SU-DHL-6 (cell line): ENCODE measurements around the gene TEAD1.

Source experiments
- H2AFZ ChIP-seq: fragments of 200-600 bp; sonication (generic); 2 replicates; pipeline ENCODE4 v1.6.1; 2014; ENCODE audit warnings: low read depth, mild to moderate bottlenecking, moderate library complexity, mixed read lengths, antibody characterized with exemption, low read length; ENCODE audit not compliant: severe bottlenecking
- H3F3A ChIP-seq: fragments of 200-600 bp; shearing (Covaris generic); 2 replicates; pipeline ENCODE4 v1.6.0; 2016; ENCODE audit warnings: antibody characterized with exemption, mild to moderate bottlenecking; ENCODE audit not compliant: insufficient read depth
- H3K27ac ChIP-seq: fragments of 200-600 bp; sonication (generic); 2 replicates; pipeline ENCODE4 v1.5.1; 2016; ENCODE audit warnings: low read depth, mild to moderate bottlenecking, low read length, moderate library complexity, mixed read lengths
- H3K27me3 ChIP-seq: fragments of 200-600 bp; sonication (generic), shearing (Covaris generic); 2 replicates; pipeline ENCODE4 v1.6.0; 2014; ENCODE audit warnings: mild to moderate bottlenecking, low read length
- H3K36me3 ChIP-seq: fragments of 200-600 bp; sonication (generic); 2 replicates; pipeline ENCODE4 v1.6.1; 2014; ENCODE audit warnings: mild to moderate bottlenecking, low read length, mixed read lengths
- H3K4me2 ChIP-seq: fragments of 300-600, 200-600 bp; shearing (Covaris generic), sonication (generic); 2 replicates; pipeline ENCODE4 v1.6.0; 2014; ENCODE audit warnings: low read length, low read depth, mild to moderate bottlenecking; ENCODE audit not compliant: poor library complexity, severe bottlenecking
- H3K4me3 ChIP-seq: fragments of 200-600 bp; sonication (generic); 2 replicates; pipeline ENCODE4 v1.5.1; 2014; ENCODE audit warnings: antibody characterized with exemption, low read length, mild to moderate bottlenecking, mixed read lengths; ENCODE audit not compliant: insufficient read depth, poor library complexity, severe bottlenecking
- H3K79me2 ChIP-seq: fragments of 200-600 bp; sonication (generic); 2 replicates; pipeline ENCODE4 v1.6.1; 2014; ENCODE audit warnings: mild to moderate bottlenecking, low read length, moderate library complexity; ENCODE audit not compliant: insufficient read depth
- H3K9ac ChIP-seq: fragments of 200-600 bp; sonication (generic); 2 replicates; pipeline ENCODE4 v1.7.0; 2014; ENCODE audit warnings: mild to moderate bottlenecking, low read length
- H3K9me2 ChIP-seq: fragments of 200-600 bp; sonication (generic); replicated peaks from 2 replicates; pipeline ENCODE4 v1.6.1; 2014; ENCODE audit warnings: low read length; ENCODE audit not compliant: insufficient read depth
- H3K9me3 ChIP-seq: fragments of 200-600 bp; sonication (generic); 2 replicates; pipeline ENCODE4 v1.6.1; 2014; ENCODE audit warnings: low read length, mixed read lengths; ENCODE audit not compliant: insufficient read depth
- H4K20me1 ChIP-seq: fragments of 200-600 bp; sonication (generic); 2 replicates; pipeline ENCODE4 v1.6.1; 2014; ENCODE audit warnings: low read depth, mild to moderate bottlenecking, antibody characterized with exemption, low read length, moderate library complexity, mixed read lengths
- EZH2phosphoT487 ChIP-seq: fragments of 200-600 bp; sonication (generic), shearing (Covaris generic); conservative IDR thresholded peaks from 2 replicates; pipeline ENCODE4 v1.6.1; 2018; ENCODE audit warnings: mild to moderate bottlenecking, antibody characterized with exemption, low read length, moderate library complexity, mixed read lengths
- TF ChIP-seq, protein P1 (sequence below): fragments of 200-600 bp; sonication (generic); IDR thresholded peaks from one replicate; pipeline ENCODE4 v1.5.1; 2017; ENCODE audit warnings: antibody characterized with exemption, mild to moderate bottlenecking, low read length, moderate library complexity; ENCODE audit not compliant: insufficient read depth, poor library complexity, severe bottlenecking

Gene TEAD1

DNA sequence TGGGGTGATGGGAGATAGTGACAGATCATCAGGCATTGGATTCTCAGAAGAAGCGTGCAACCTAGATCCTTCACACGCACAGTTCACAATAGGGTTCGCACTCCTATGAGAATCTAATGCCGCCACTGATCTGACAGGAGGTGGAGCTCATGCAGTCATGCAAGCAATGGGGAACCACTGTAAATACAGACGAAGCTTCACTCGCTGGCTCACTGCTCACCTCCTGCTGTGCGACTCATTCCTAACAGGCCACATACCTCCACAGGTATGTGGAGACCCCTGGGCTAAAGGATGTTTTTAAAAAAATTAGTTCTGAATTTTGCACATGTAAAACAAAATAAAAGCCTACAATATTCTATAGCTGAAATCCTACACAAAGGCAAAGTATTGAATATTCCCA lies 20.5 kb upstream of the TEAD1 start:
- H3K9ac ChIP-seq = no peak overlapping the region
- no peak overlapping the region for H3K4me3 ChIP-seq
- H3F3A ChIP-seq = no peaks in the 10 kb centered on the region
- TF ChIP-seq EZH2phosphoT487 = no peak
- TF ChIP-seq, protein P1, sequence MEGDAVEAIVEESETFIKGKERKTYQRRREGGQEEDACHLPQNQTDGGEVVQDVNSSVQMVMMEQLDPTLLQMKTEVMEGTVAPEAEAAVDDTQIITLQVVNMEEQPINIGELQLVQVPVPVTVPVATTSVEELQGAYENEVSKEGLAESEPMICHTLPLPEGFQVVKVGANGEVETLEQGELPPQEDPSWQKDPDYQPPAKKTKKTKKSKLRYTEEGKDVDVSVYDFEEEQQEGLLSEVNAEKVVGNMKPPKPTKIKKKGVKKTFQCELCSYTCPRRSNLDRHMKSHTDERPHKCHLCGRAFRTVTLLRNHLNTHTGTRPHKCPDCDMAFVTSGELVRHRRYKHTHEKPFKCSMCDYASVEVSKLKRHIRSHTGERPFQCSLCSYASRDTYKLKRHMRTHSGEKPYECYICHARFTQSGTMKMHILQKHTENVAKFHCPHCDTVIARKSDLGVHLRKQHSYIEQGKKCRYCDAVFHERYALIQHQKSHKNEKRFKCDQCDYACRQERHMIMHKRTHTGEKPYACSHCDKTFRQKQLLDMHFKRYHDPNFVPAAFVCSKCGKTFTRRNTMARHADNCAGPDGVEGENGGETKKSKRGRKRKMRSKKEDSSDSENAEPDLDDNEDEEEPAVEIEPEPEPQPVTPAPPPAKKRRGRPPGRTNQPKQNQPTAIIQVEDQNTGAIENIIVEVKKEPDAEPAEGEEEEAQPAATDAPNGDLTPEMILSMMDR = no peak
- no peaks in the 10 kb centered on the region for H3K27me3 ChIP-seq
- no peaks in the 10 kb centered on the region for H3K9me2 ChIP-seq
- H3K27ac ChIP-seq = no peak overlapping the region
- H3K9me3 ChIP-seq = no peaks in the 10 kb centered on the region
- no peak overlapping the region for H2AFZ ChIP-seq
- no peaks in the 10 kb centered on the region for H3K79me2 ChIP-seq
- no peak overlapping the region for H3K4me2 ChIP-seq
- H3K36me3 ChIP-seq = no peaks in the 10 kb centered on the region
- H4K20me1 ChIP-seq = no peaks in the 10 kb centered on the region

DNA sequence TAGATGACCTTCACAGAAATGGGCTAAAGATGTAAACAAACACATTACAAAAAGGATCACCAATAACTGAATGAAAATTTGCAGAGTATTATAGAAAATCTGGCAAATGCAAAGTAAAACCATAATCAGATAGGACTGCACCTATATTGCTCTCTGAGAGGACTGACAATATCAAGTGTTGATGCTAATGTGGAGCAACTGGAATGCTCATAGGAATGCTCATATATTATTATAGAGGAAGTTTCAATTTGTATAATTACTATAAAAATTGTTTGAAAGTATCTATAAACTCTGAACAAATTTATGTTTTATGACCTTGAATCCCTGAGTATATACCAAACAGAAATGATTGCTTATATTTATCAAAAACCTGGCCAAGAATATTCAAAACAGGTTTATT lies 18.4 kb upstream of the TEAD1 start:
- Histone ChIP-seq H3K4me2 (no peak overlapping the region), H3K79me2 (no peaks in the 10 kb centered on the region), H4K20me1 (no peaks in the 10 kb centered on the region), H3K4me3 (no peak overlapping the region), H3K27ac (no peak overlapping the region), H3K9me2 (no peaks in the 10 kb centered on the region), H3K9ac (no peak overlapping the region), H3F3A (no peaks in the 10 kb centered on the region), H3K27me3 (no peaks in the 10 kb centered on the region), H3K9me3 (no peaks in the 10 kb centered on the region), H3K36me3 (no peaks in the 10 kb centered on the region), H2AFZ (no peak overlapping the region)
- no peak for TF ChIP-seq EZH2phosphoT487
- TF ChIP-seq, protein P1 = no peak

- Histone ChIP-seq H4K20me1 (no peaks in the 10 kb centered on the region), H3K79me2 (no peaks in the 10 kb centered on the region), H3K4me2 (no peak overlapping the region), H3K27ac (no peak overlapping the region), H3K9me2 (no peaks in the 10 kb centered on the region), H3K27me3 (no peaks in the 10 kb centered on the region), H2AFZ (no peak overlapping the region), H3K9me3 (no peaks in the 10 kb centered on the region), H3K4me3 (no peak overlapping the region), H3F3A (no peaks in the 10 kb centered on the region), H3K9ac (no peak overlapping the region), H3K36me3 (no peaks in the 10 kb centered on the region)
- TF ChIP-seq, protein P1 = no peak
- TF ChIP-seq EZH2phosphoT487 = no peak
Observed at GRCh38 chr11:12657336-12657735, 16.9 kb upstream of the TEAD1 start.
